Stomach (tissue), 4 donors: Measurements from ENCODE around the gene CHRNB4.

Experiments
- POLR2A ChIP-seq, 4 donors: fragments of 450-650 bp; IDR thresholded peaks; one replicate each; pipeline ENCODE4 v1.6.1; 2016; ENCODE audit warnings: antibody characterized with exemption in 4 of 4, control low read depth in 2 of 4, mild to moderate bottlenecking in 1 of 4, moderate library complexity in 1 of 4
- TF ChIP-seq, protein P1 (sequence below), 7 experiments: fragments of 450-650 bp in 4 of 7; fragments of 200-600 bp in 3 of 7; sonication (generic) in 3 of 7; IDR thresholded peaks; one replicate each; pipeline ENCODE4 v1.5.1; 2016 to 2019; ENCODE audit warnings: antibody characterized with exemption in 7 of 7, control low read depth in 2 of 7, mild to moderate bottlenecking in 1 of 7

DNA sequence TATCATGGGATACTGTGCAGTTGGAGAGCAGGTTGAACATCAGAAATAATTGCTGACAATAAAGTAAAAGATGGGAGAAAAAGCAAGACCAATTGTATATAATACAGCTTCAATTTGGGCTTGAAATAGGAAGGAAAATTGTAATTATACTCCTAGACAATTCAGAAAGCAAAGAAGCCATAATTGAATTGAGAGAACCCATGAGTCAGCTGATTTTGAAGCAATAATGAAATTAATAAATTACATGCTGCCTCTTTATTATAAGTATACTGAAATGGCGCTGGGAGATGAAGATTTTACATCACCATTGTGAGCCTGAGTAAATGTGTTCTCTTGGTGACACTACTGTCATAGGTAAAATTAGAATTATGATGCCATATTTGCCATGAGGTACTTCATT lies 43.4 kb downstream of the CHRNB4 start:
- TF ChIP-seq POLR2A (IDR thresholded peaks at IDR 0.05): no peak
- TF ChIP-seq, protein P1, sequence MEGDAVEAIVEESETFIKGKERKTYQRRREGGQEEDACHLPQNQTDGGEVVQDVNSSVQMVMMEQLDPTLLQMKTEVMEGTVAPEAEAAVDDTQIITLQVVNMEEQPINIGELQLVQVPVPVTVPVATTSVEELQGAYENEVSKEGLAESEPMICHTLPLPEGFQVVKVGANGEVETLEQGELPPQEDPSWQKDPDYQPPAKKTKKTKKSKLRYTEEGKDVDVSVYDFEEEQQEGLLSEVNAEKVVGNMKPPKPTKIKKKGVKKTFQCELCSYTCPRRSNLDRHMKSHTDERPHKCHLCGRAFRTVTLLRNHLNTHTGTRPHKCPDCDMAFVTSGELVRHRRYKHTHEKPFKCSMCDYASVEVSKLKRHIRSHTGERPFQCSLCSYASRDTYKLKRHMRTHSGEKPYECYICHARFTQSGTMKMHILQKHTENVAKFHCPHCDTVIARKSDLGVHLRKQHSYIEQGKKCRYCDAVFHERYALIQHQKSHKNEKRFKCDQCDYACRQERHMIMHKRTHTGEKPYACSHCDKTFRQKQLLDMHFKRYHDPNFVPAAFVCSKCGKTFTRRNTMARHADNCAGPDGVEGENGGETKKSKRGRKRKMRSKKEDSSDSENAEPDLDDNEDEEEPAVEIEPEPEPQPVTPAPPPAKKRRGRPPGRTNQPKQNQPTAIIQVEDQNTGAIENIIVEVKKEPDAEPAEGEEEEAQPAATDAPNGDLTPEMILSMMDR (IDR thresholded peaks at IDR 0.05): no peak
